Neural cell (in vitro differentiated cells): Measurements from ENCODE around the gene FAM124B. TPM values are rescaled to one million over a fixed set of nuclear protein-coding genes. Genes with fewer than 3 reads are reported as not detected.

Experiments
- H2AFZ ChIP-seq: fragments of 200-600, 300-800 bp; sonication (generic), shearing (Covaris generic); 2 replicates; pipeline ENCODE4 v1.6.0; 2014; ENCODE audit warnings: low read depth, mild to moderate bottlenecking, antibody characterized with exemption, low read length, moderate library complexity
- H3F3A ChIP-seq: fragments of 200-600 bp; shearing (Covaris generic); 2 replicates; pipeline ENCODE4 v1.6.1; 2016; ENCODE audit warnings: mild to moderate bottlenecking, moderate library complexity, mixed read lengths, antibody characterized with exemption, low read length; ENCODE audit not compliant: insufficient read depth, poor library complexity, severe bottlenecking
- H3K27ac ChIP-seq: fragments of 200-600, 300-800 bp; sonication (generic), shearing (Covaris generic); 2 replicates; pipeline ENCODE4 v1.5.1; 2014; ENCODE audit warnings: mild to moderate bottlenecking, low read length, moderate library complexity
- H3K27me3 ChIP-seq: fragments of 300-800, 200-600 bp; sonication (generic), shearing (Covaris generic); 2 replicates; pipeline ENCODE4 v1.6.0; 2014; ENCODE audit warnings: mild to moderate bottlenecking, low read depth, low read length, moderate library complexity; ENCODE audit not compliant: insufficient read depth
- H3K36me3 ChIP-seq: fragments of 300-800, 200-600 bp; sonication (generic), shearing (Covaris generic); 2 replicates; pipeline ENCODE4 v1.5.1; 2014; ENCODE audit warnings: mild to moderate bottlenecking, antibody characterized with exemption, low read length, moderate library complexity; ENCODE audit not compliant: insufficient read depth
- H3K4me2 ChIP-seq: fragments of 300-800, 200-600 bp; sonication (generic), shearing (Covaris generic); 2 replicates; pipeline ENCODE4 v1.6.0; 2014; ENCODE audit warnings: mild to moderate bottlenecking, low read length
- H3K4me3 ChIP-seq: fragments of 300-800, 200-600 bp; sonication (generic), shearing (Covaris generic); 2 replicates; pipeline ENCODE4 v1.5.1; 2014; ENCODE audit warnings: mild to moderate bottlenecking, low read length, moderate library complexity
- H3K79me2 ChIP-seq: fragments of 200-600 bp; shearing (Covaris generic); replicated peaks from 2 replicates; pipeline ENCODE4 v1.6.0; 2014; ENCODE audit warnings: mild to moderate bottlenecking, low read length, moderate library complexity; ENCODE audit not compliant: insufficient read depth
- H3K9ac ChIP-seq: fragments of 300-800, 200-600 bp; sonication (generic), shearing (Covaris generic); 2 replicates; pipeline ENCODE4 v1.6.1; 2016; ENCODE audit warnings: mild to moderate bottlenecking, low read length, mixed read lengths
- H3K9me2 ChIP-seq: fragments of 200-600 bp; shearing (Covaris generic); 2 replicates; pipeline ENCODE4 v1.6.1; 2016; ENCODE audit warnings: mild to moderate bottlenecking, low read length, mixed read lengths; ENCODE audit not compliant: insufficient read depth
- H3K9me3 ChIP-seq: fragments of 200-600, 300-800 bp; sonication (generic), shearing (Covaris generic); 2 replicates; pipeline ENCODE4 v1.6.1; 2016; ENCODE audit warnings: mild to moderate bottlenecking, mixed run types, low read length, moderate library complexity, mixed read lengths
- H4K20me1 ChIP-seq: fragments of 200-600 bp; shearing (Covaris generic); 2 replicates; pipeline ENCODE4 v1.6.1; 2016; ENCODE audit warnings: mild to moderate bottlenecking, mixed run types; ENCODE audit not compliant: insufficient read depth
- EP300 ChIP-seq: fragments of 450-650 bp; conservative IDR thresholded peaks from 2 replicates; pipeline ENCODE4 v1.6.1; 2014; ENCODE audit warnings: antibody characterized with exemption, mild to moderate bottlenecking, moderate library complexity; ENCODE audit not compliant: poor library complexity, severe bottlenecking
- EZH2 ChIP-seq: fragments of 200-600, 300-800 bp; shearing (Covaris generic), sonication (generic); IDR thresholded peaks from 2 replicates; pipeline ENCODE4 v1.6.1; 2014; ENCODE audit warnings: antibody characterized with exemption, low read length, borderline replicate concordance, mild to moderate bottlenecking; ENCODE audit not compliant: insufficient read depth, poor library complexity, severe bottlenecking
- MXI1 ChIP-seq: fragments of 450-650 bp; conservative IDR thresholded peaks from 2 replicates; pipeline ENCODE4 v1.6.1; 2014; ENCODE audit warnings: antibody characterized with exemption, mild to moderate bottlenecking; ENCODE audit not compliant: poor library complexity, severe bottlenecking
- POLR2AphosphoS5 ChIP-seq: IDR thresholded peaks from 2 replicates; pipeline ENCODE4 v1.6.1; 2012
- RAD21 ChIP-seq: fragments of 450-650 bp; conservative IDR thresholded peaks from 2 replicates; pipeline ENCODE4 v1.6.1; 2014; ENCODE audit warnings: antibody characterized with exemption, mild to moderate bottlenecking, moderate library complexity
- REST ChIP-seq: IDR thresholded peaks from 2 replicates; pipeline ENCODE4 v1.6.1; 2012; ENCODE audit warnings: borderline replicate concordance
- SMC3 ChIP-seq: fragments of 450-650 bp; conservative IDR thresholded peaks from 2 replicates; pipeline ENCODE4 v1.6.1; 2014; ENCODE audit warnings: antibody characterized with exemption, mild to moderate bottlenecking, moderate library complexity; ENCODE audit not compliant: poor library complexity
- TAF1 ChIP-seq: IDR thresholded peaks from 2 replicates; pipeline ENCODE4 v1.6.1; 2012; ENCODE audit warnings: low read depth
- polyA plus RNA-seq: library from polyadenylated mRNA; depleted of rRNA; stranded (reverse); fragments of >200 nt; gene quantifications from 2 replicates; pipeline ENCODE4 v1.2.3, GENCODE V29; 2014
- TF ChIP-seq, protein P1 (sequence below): fragments of 450-650 bp; IDR thresholded peaks from 2 replicates; pipeline ENCODE4 v1.5.1; 2014; ENCODE audit warnings: antibody characterized with exemption, mild to moderate bottlenecking, moderate library complexity; ENCODE audit not compliant: poor library complexity, severe bottlenecking

FAM124B gene
- polyA plus RNA-seq, 1 donor from 2014 or later, result not detected

DNA sequence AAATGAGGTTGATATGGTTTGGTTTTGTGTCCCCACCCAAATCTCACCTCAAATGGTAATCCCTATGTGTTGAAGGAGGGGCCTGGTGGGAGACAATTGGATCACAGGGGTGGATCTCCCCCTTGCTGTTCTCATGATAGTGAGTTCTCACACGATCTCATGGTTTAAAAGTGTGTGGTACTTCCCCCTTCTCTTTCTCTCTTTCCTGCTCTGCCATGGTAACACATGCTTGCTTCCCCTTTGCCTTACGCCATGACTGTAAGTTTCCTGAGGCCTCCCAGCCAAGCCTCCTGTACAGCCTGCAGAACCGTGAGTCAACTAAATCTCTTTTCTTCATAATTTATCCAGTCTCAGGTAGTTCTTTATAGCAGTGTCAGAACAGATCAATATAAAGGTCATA is 24.7 kb upstream of the FAM124B start:
- Histone ChIP-seq H3K27ac (no peak overlapping the region), H3K4me3 (no peak overlapping the region), H3K9ac (no peak overlapping the region), H3K27me3 (no peaks in the 10 kb centered on the region), H2AFZ (no peak overlapping the region), H3K79me2 (no peaks in the 10 kb centered on the region), H3K36me3 (no peaks in the 10 kb centered on the region), H3F3A (no peaks in the 10 kb centered on the region), H4K20me1 (no peaks in the 10 kb centered on the region), H3K4me2 (no peak overlapping the region), H3K9me2 (no peaks in the 10 kb centered on the region), H3K9me3 (peaks cover 4% of the 10 kb centered on the region)
- TF ChIP-seq EP300 (no peak), POLR2AphosphoS5 (no peak), MXI1 (no peak), TAF1 (no peak), SMC3 (no peak), EZH2 (no peak), RAD21 (no peak), REST (no peak)
- TF ChIP-seq, protein P1, sequence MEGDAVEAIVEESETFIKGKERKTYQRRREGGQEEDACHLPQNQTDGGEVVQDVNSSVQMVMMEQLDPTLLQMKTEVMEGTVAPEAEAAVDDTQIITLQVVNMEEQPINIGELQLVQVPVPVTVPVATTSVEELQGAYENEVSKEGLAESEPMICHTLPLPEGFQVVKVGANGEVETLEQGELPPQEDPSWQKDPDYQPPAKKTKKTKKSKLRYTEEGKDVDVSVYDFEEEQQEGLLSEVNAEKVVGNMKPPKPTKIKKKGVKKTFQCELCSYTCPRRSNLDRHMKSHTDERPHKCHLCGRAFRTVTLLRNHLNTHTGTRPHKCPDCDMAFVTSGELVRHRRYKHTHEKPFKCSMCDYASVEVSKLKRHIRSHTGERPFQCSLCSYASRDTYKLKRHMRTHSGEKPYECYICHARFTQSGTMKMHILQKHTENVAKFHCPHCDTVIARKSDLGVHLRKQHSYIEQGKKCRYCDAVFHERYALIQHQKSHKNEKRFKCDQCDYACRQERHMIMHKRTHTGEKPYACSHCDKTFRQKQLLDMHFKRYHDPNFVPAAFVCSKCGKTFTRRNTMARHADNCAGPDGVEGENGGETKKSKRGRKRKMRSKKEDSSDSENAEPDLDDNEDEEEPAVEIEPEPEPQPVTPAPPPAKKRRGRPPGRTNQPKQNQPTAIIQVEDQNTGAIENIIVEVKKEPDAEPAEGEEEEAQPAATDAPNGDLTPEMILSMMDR, result no peak

GRCh38 chr2:224421065-224421464 is 19.2 kb upstream of the FAM124B start:
- Histone ChIP-seq H3K27me3 (no peaks in the 10 kb centered on the region), H3K9ac (no peak overlapping the region), H3K4me2 (no peak overlapping the region), H3K9me2 (no peaks in the 10 kb centered on the region), H3K4me3 (no peak overlapping the region), H2AFZ (no peak overlapping the region), H3K27ac (no peak overlapping the region), H3K9me3 (peaks cover 4% of the 10 kb centered on the region), H3K79me2 (no peaks in the 10 kb centered on the region), H3F3A (no peaks in the 10 kb centered on the region), H4K20me1 (no peaks in the 10 kb centered on the region), H3K36me3 (no peaks in the 10 kb centered on the region)
- TF ChIP-seq MXI1 (no peak), REST (no peak), EP300 (no peak), RAD21 (no peak), SMC3 (no peak), POLR2AphosphoS5 (no peak), EZH2 (no peak), TAF1 (no peak)
- TF ChIP-seq, protein P1, result no peak
